ENCODE measurements around the gene TNFSF8.

TNFSF8 gene

GRCh38 chr9:114935119-114935518 lies 4.7 kb upstream of the TNFSF8 start:
- DNase-seq = no peak

GRCh38 chr9:114932502-114932901 lies 2.1 kb upstream of the TNFSF8 start:
- no peak for DNase-seq

DNA sequence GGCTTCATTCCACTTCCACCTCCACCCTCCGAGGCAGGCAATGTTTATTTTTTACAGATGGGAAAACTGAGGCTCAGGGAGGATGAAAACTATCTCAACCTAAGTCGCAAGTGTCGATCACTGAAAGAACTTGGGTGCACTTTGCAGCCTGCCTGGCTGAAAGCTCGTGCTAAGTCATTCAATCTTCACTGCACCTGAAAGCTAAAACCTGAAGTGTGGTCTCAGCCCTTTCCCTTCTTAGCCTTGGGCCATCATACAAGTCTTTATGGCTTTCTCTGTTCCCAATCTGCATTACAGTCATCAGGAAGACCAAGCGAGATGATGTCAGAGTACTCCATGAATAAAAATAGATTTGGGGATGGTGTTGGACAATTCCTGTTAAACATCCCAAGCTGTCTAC lies 1.0 kb upstream of the TNFSF8 start:
- DNase-seq = no peak

- DNase-seq = no peak
These were observed 1.2 kb downstream of the TNFSF8 start for GRCh38 chr9:114929201-114929600.

DNA sequence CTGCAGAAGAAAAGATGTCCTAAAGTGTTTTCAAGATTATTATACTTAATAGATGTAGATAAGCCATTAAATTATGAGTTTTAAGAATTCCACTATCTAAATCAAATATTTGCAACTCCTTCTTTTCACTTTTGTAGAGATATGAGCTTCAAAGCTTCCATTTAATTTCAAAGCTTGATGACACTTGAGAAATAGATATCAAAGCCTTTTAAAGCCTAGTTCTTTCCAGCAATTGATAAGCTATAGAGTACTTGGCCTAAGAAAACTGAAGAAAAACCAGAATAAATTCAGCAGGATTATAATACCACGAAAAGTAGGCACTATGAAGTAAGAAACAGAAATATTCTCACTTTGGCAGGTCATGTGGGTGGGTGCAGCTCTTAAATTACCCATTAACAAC lies 1.7 kb downstream of the TNFSF8 start:
- no peak for DNase-seq

DNA sequence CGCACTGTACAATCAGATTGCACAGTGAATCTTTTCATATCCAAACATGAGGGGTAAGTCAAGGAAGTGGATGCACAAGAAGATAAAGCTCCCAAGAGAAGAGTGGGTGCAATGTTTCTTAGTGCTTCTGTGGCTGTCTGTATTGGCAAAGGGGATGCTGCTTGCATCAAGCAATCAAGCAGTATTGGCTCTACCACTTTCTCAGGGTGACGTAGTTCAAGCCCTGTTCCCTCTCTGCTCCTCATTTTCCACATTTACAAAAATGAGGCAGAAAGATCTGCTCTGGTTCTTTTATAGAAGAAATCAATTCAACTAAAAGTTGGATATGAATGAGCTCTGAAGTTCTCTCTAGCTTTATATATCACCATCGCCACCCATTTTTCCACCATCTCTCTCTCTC lies 2.3 kb downstream of the TNFSF8 start:
- no peak for DNase-seq

- DNase-seq = no peak
These were observed 4.7 kb downstream of the TNFSF8 start for GRCh38 chr9:114925672-114926071.

GRCh38 chr9:114925039-114925438 lies 5.4 kb downstream of the TNFSF8 start:
- no peak for DNase-seq

- no peak for DNase-seq
These were observed 6.1 kb downstream of the TNFSF8 start for GRCh38 chr9:114924327-114924726.

DNA sequence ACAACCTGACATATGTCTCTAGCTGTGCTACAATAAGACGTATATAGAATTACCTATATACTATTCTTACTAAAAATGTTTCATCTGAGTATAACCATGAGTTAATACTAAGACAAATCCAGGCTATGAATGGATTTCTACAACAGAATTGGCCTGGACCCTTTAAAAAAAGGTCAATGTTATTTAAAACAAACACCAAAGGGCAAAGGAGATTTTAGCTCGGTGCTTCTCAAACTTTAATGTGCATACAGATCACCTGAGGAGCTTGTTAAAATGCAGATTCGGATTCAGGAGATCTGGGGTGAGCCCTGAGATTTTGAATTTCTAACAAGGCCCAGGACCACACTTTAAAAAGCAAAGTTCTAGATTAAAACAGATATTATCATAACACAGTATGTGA lies 6.5 kb downstream of the TNFSF8 start:
- no peak for DNase-seq

DNA sequence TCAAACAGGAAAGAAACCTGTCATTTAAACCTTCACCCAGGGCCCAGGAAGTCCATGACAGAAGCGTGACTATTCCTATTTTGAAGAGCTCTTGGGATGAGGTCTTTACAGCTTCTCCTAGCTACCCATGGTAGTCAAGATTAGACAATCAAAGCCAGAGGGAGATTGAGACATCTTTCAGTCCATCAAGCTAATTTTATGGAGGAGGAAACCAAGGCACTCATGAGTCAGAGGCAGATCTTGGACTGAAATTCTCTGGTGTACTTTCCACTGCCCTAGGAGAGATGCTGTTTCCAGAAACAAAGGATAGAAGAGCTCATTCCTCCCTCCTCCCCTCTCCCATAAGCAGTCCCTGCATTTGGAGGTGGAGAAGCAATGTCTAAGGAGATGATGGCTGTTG lies 9.2 kb downstream of the TNFSF8 start:
- no peak for DNase-seq

DNA sequence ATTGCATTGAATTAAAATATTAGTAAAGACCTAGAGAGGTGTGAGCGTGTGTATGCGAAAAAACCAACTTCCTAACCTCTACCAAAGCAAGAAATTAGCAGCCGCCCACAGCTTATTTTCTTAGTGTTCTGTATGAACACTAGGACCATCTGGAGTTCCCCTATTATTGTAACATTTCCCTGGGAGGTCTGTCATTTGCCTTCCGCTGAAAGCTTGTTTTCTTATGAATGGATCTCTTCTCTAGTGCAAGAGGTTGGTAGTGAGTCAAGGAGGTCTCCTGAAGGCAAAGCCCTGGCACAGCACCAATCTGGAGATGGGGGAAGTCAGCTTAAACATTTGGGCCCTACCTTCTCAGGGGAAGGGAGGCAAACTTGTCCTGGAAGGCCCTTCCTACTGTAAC lies 10.8 kb downstream of the TNFSF8 start:
- DNase-seq = no peak

GRCh38 chr9:114916481-114916880 lies 13.9 kb downstream of the TNFSF8 start:
- no peak for DNase-seq

- no peak for DNase-seq
These were observed 16.3 kb downstream of the TNFSF8 start for GRCh38 chr9:114914139-114914538.

DNA sequence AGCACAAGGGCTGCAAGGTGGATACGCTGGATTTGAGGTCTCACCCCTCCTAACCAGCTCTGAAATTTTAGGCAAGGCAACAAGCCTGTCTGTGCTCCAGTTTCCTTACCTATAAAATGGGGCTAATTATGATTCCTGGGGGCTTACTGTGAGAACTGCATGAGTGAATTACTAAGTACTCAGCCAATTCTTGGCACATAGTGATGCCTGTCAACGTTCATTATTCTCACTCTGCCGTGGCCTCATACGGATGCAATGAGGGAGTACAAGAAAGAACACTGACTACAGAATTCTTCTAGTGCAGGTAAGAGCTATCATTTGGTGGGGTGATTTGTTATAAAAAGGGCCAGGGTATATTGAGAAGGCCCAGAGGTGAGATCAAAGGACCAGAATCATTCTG lies 16.7 kb downstream of the TNFSF8 start:
- no peak for DNase-seq

DNA sequence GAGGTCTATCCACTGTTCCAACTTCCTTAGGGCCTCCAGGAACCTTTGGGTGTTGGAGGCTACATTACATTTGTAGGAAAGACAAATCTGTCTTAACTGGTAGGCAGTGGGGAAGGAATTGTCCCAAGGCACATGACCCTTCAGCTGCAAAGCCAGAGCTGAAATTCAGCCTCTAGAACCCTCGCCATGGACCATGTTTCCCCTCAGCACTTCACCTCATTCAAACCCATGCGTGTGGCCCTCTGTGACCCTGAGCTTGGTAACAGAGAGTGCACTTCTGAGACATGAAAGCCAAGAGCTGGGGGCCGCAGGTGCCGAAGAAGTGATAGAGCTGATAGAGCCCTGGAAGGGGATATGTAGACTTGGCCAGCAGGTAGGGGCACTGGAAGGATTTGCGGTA lies 17.2 kb downstream of the TNFSF8 start:
- DNase-seq = no peak

- peak in 1 of 2 experiments; percentile 26 for DNase-seq
These were observed 19.1 kb downstream of the TNFSF8 start for GRCh38 chr9:114911167-114911821.

DNA sequence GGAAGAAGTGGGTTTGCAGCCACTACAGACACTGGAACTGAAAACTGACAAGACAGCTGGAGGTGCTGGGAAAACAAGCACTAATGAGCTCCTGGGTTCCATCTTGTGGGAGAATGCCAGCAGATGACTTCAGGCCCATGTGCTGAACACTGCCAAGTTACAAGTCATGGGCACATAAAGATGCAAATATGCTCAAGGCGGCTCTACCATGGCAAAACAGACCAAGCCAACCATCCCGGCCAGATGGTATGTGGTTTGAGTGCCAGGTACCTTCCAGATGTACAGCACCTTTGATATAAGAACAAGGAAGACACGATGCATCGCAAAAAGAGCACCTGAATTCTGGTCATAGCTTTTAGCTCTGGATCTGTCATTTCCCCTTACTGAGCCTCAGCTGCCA lies 19.9 kb downstream of the TNFSF8 start:
- DNase-seq = no peak

DNA sequence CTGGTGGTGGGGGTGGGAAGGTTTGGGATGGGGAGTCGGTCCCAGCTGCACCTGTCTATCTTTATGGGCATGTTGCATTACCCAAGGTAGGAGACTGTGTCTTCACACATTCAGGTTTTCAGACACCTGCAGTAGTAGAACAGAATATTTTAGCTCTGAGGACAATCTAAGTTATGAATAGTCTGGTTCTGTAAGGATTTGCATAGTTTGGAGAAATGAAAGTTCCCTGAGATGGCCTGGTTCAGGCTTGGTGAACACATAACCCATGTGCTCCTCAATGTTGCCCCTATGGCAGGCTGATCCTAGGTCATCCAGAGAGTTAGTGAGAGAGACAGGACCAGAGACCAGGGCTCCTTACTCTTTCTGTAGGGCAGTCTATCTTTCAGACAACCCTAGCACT lies 20.7 kb downstream of the TNFSF8 start:
- DNase-seq = no peak

GRCh38 chr9:114908805-114909448 lies 21.5 kb downstream of the TNFSF8 start:
- DNase-seq = no peak

GRCh38 chr9:114908104-114908622 lies 22.2 kb downstream of the TNFSF8 start:
- peak; percentile 38 to 68 for DNase-seq

GRCh38 chr9:114906922-114907571 lies 23.3 kb downstream of the TNFSF8 start:
- peak in 1 of 2 experiments; percentile 41 for DNase-seq

DNA sequence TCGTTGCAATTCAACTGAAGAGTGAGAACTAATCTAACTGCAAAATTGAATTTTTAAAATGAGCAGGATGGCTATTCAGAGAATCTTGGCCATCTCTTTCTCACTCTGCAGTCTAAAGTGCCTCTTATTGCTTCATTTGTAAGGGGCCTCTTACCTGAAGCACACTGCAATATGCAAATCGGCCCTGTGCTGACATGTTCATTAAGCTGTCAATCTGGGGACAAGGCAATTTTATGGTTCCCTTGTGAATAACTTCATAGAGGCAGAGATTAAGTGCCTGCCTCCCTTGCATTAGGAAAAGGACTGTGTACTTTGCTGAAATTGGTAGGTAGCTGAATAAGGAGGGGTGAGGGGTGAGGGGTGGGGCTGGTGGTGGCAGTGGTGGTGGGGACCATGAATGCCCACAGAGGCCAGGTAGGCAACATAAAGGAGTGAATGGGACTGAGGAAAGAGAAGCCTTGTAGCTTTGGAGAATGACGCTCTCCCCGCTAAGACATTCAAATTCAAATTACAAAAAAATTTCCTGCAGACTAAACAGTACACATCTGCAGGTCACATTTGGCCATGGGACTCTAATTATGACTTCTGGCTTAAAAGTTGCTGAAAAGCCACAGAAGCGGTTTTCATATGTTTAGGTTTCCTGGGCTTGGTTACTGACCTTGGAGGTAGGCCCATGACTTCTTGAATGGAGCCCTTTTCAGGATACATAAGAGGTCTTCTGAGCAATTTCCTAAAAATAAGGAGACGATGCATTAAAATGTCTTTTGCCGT lies 25.0 kb downstream of the TNFSF8 start:
- DNase-seq = no peak

Measured in NCI-H1930 (cell line).